RWPE2 (cell line): Measurements from ENCODE around the gene ABTB2.
A peak's percentile ranks its signal among the peaks of the same experiment; 100 is the strongest.

Experiments
- ATAC-seq: fragments of 200-7000 bp; cut with Tn5 transposase; 3 replicates; pipeline ENCODE4 v1.9.1; 2021; ENCODE audit warnings: low read depth
- DNase-seq: peaks from one replicate; pipeline ENCODE4 v3.0.0-alpha.2; 2020; ENCODE audit warnings: low spot score
- H3K27ac ChIP-seq: fragments of 450-650 bp; 2 replicates; pipeline ENCODE4 v1.5.1; 2017; ENCODE audit warnings: mild to moderate bottlenecking; ENCODE audit not compliant: poor library complexity, severe bottlenecking
- H3K27me3 ChIP-seq: fragments of 250-450 bp; sonication (Bioruptor Pico); 2 replicates; pipeline ENCODE4 v1.5.1; 2021; ENCODE audit warnings: mild to moderate bottlenecking, moderate library complexity; ENCODE audit not compliant: insufficient read depth, poor library complexity, severe bottlenecking
- H3K36me3 ChIP-seq: fragments of 250-450 bp; sonication (Bioruptor Pico); 2 replicates; pipeline ENCODE4 v1.5.1; 2020; ENCODE audit warnings: low read depth, mild to moderate bottlenecking, moderate library complexity
- H3K4me1 ChIP-seq: fragments of 250-450 bp; sonication (Bioruptor Pico); 2 replicates; pipeline ENCODE4 v1.5.1; 2021; ENCODE audit warnings: mild to moderate bottlenecking, moderate library complexity; ENCODE audit not compliant: insufficient read depth, poor library complexity, severe bottlenecking
- H3K4me3 ChIP-seq: fragments of 250-450 bp; sonication (Bioruptor Pico); 2 replicates; pipeline ENCODE4 v1.5.1; 2021; ENCODE audit warnings: mild to moderate bottlenecking, moderate library complexity; ENCODE audit not compliant: severe bottlenecking
- H3K9me3 ChIP-seq: fragments of 250-450 bp; sonication (Bioruptor Pico); 2 replicates; pipeline ENCODE4 v1.5.1; 2021; ENCODE audit warnings: mild to moderate bottlenecking, moderate library complexity; ENCODE audit not compliant: severe bottlenecking
- CTCF ChIP-seq: fragments of 450-650 bp; IDR thresholded peaks from one replicate; pipeline ENCODE4 v1.5.1; 2017; ENCODE audit warnings: mild to moderate bottlenecking, moderate library complexity; ENCODE audit not compliant: poor library complexity, severe bottlenecking

Gene ABTB2

GRCh38 chr11:34209809-34210208, 148.0 kb downstream of the ABTB2 start:
- DNase-seq (no peak), ATAC-seq (no peak)
- Histone ChIP-seq H3K4me1 (peaks cover 9% of the 10 kb centered on the region), H3K27me3 (no peaks in the 10 kb centered on the region), H3K27ac (no peak overlapping the region), H3K4me3 (no peak overlapping the region), H3K36me3 (no peaks in the 10 kb centered on the region), H3K9me3 (no peaks in the 10 kb centered on the region)
- TF ChIP-seq CTCF, result no peak

- ATAC-seq (peak; percentile 47), DNase-seq (no peak)
- H3K9me3 ChIP-seq, result no peaks in the 10 kb centered on the region
- H3K4me3 ChIP-seq, result no peak overlapping the region
- H3K27me3 ChIP-seq, result no peaks in the 10 kb centered on the region
- no peaks in the 10 kb centered on the region for H3K36me3 ChIP-seq
- no peak overlapping the region for H3K27ac ChIP-seq
- no peak for TF ChIP-seq CTCF
- peaks cover 15% of the 10 kb centered on the region for H3K4me1 ChIP-seq
These were observed 149.3 kb downstream of the ABTB2 start for GRCh38 chr11:34208266-34209135.

- no peak overlapping the region for H3K27ac ChIP-seq
- no peaks in the 10 kb centered on the region for H3K27me3 ChIP-seq
- H3K4me3 ChIP-seq, result no peak overlapping the region
- no peak for ATAC-seq
- no peak for DNase-seq
- H3K4me1 ChIP-seq, result peaks cover 15% of the 10 kb centered on the region
- no peaks in the 10 kb centered on the region for H3K9me3 ChIP-seq
- H3K36me3 ChIP-seq, result no peaks in the 10 kb centered on the region
- no peak for TF ChIP-seq CTCF
These were observed 150.2 kb downstream of the ABTB2 start for GRCh38 chr11:34207487-34208180.

- ATAC-seq (no peak), DNase-seq (no peak)
- H3K4me1 ChIP-seq, result peaks cover 15% of the 10 kb centered on the region
- H3K27me3 ChIP-seq, result no peaks in the 10 kb centered on the region
- no peak for TF ChIP-seq CTCF
- H3K9me3 ChIP-seq, result no peaks in the 10 kb centered on the region
- H3K36me3 ChIP-seq, result no peaks in the 10 kb centered on the region
- H3K27ac ChIP-seq, result no peak overlapping the region
- H3K4me3 ChIP-seq, result no peak overlapping the region
These were observed 151.2 kb downstream of the ABTB2 start for GRCh38 chr11:34206407-34207300.
